Peyer's patch (tissue), 4 donors: ENCODE results near the gene CREB3L1. TPM values are rescaled to one million over a fixed set of nuclear protein-coding genes. Genes with fewer than 3 reads are reported as not detected.

ENCODE experiments used
- DNase-seq, 3 donors: peaks; one replicate each; pipeline ENCODE4 v3.0.0-alpha.2; 2017 to 2019
- H3K27ac ChIP-seq, 4 donors: fragments of 200-600 bp; sonication (generic); one replicate each; pipeline ENCODE4 v1.5.1; 2016 to 2019
- H3K27me3 ChIP-seq, 2 donors: fragments of 200-600 bp; sonication (generic); one replicate each; pipeline ENCODE4 v1.5.1; 2019
- H3K36me3 ChIP-seq, 3 donors: fragments of 200-600 bp; sonication (generic); one replicate each; pipeline ENCODE4 v1.5.1; 2016 to 2019
- H3K4me1 ChIP-seq, 4 donors: fragments of 200-600 bp; sonication (generic); one replicate each; pipeline ENCODE4 v1.5.1; 2016 to 2019
- H3K4me3 ChIP-seq, 4 donors: fragments of 200-600 bp; sonication (generic); 1 replicate in 3 of 4; 2 replicates in 1 of 4; pipeline ENCODE4 v1.5.1; 2016 to 2019; ENCODE audit warnings: mild to moderate bottlenecking in 1 of 4
- H3K9me3 ChIP-seq, 4 donors: fragments of 200-600 bp; sonication (generic); one replicate each; pipeline ENCODE4 v1.5.1; 2016 to 2019; ENCODE audit warnings: mild to moderate bottlenecking in 1 of 4
- POLR2A ChIP-seq, 2 donors: fragments of 450-650 bp; IDR thresholded peaks; one replicate each; pipeline ENCODE4 v1.5.1; 2017; ENCODE audit warnings: antibody characterized with exemption in 2 of 2, mild to moderate bottlenecking in 2 of 2, moderate library complexity in 2 of 2
- total RNA-seq, 4 donors: library from RNA; depleted of rRNA; stranded (reverse); fragments of >200 nt; gene quantifications; one replicate each; pipeline ENCODE4 v1.1.0, GENCODE V29; 2016
- TF ChIP-seq, protein P1 (sequence below), 6 experiments: fragments of 450-650 bp in 4 of 6; fragments of 200-600 bp in 2 of 6; sonication (generic) in 1 of 6; IDR thresholded peaks; one replicate each; pipeline ENCODE4 v1.5.1; 2017 to 2019; ENCODE audit warnings: antibody characterized with exemption in 6 of 6, mild to moderate bottlenecking in 3 of 6, moderate library complexity in 1 of 6

The CREB3L1 gene
- total RNA-seq, 4 donors from 2014 or later: 13.2 to 50.6 (median 30.3) TPM

DNA sequence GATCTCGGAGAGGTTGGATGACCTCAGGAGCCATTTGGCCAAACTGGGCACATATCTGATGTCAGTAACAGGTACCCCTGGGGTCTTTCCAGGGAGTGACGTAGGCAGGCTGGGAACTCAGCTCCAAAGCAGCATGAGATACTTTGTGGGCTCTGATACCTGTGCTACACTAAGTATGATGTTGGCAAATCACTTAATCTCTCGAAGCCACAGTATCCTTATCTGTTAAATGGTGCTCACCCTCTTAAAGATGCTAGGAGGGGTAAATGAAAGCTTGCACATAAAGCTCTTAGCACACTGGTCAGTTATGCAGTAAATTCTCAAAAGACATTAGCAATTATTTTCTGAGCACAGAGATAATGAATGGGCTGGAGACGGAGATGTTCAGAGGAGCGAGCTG is 52.7 kb downstream of the CREB3L1 start:
- Histone ChIP-seq H3K9me3 (no peaks in the 10 kb centered on the region), H3K4me1 (peaks cover 4 to 16% (median 11%) of the 10 kb centered on the region in 4 donors), H3K4me3 (no peak overlapping the region), H3K36me3 (no peaks in the 10 kb centered on the region), H3K27ac (no peak overlapping the region), H3K27me3 (peaks cover 0 to 19% of the 10 kb centered on the region in 2 donors)
- TF ChIP-seq, protein P1, sequence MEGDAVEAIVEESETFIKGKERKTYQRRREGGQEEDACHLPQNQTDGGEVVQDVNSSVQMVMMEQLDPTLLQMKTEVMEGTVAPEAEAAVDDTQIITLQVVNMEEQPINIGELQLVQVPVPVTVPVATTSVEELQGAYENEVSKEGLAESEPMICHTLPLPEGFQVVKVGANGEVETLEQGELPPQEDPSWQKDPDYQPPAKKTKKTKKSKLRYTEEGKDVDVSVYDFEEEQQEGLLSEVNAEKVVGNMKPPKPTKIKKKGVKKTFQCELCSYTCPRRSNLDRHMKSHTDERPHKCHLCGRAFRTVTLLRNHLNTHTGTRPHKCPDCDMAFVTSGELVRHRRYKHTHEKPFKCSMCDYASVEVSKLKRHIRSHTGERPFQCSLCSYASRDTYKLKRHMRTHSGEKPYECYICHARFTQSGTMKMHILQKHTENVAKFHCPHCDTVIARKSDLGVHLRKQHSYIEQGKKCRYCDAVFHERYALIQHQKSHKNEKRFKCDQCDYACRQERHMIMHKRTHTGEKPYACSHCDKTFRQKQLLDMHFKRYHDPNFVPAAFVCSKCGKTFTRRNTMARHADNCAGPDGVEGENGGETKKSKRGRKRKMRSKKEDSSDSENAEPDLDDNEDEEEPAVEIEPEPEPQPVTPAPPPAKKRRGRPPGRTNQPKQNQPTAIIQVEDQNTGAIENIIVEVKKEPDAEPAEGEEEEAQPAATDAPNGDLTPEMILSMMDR (IDR thresholded peaks at IDR 0.05): no peak
- TF ChIP-seq POLR2A (IDR thresholded peaks at IDR 0.05): no peak
- DNase-seq: no peak

DNA sequence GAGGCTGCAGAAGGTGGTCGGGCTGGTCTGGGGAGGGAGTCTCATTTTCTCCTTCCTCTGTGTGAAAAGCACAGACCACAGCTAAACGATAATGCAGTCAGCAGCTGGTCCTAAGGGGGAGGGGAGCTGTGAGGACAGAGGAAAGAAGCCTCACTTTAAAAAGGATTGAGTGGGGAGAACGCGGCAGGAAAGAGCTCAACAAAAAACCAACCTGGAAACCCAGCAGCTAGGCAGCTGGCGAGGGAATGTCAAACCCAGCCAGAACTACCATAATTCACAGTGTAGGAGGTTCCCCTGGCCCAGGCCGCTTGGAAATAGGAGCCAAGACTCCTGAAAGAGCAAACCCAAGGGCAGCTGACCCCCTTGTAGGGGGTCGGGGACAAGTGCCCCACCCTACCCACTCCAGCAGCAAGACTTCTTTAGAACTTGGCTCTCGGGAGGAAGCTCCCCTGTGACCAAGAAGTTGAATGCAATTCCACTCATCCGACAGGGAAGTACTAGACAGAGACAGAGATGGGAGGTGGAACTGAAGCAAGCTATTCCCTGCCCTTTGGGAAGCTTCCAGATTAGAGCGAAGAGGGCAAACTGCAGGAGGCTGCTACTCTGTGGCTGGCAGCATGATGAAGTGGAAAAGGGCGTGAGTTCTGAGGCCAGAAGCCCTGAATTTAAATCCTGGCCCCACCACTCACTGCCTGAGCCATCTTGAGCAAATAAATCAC is 53.3 kb downstream of the CREB3L1 start:
- no peak for DNase-seq
- peaks cover 0 to 19% of the 10 kb centered on the region in 2 donors for H3K27me3 ChIP-seq

DNA sequence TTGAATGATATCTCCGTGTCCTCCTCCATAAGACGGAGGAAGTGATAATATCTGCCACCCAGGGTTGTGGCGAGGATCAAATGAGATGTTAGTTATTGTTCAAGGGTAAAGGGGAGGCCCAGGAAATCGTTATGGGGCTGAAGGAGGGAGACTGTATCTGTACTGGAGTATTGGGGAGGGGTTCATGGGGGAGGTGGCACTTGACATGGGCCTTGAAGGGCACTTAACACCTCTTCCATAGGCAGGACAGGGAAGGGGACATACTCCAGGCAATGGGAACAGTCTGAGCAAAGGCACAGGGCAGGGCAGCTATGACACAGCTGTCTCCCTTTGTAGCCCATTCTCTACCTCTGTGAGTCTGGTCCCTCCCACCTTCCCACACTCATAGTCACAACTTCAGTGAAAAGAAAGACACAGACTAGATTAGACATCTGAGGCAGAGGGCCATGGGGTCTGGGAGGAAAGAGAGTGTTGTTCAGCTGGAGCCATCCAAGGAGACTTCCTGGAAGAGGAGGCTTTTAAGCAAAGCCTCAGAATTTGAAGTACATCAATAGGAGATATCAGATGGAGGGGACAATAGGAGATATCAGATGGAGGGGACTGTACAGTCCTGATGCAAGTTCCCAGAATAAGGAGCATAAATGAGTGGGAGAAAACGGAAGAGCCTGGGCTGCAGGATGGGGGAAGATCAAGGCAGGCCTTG is 54.0 kb downstream of the CREB3L1 start:
- Histone ChIP-seq H3K27ac (peak overlapping the region in 1 of 4 donors; percentile 31), H3K27me3 (peaks cover 0 to 19% of the 10 kb centered on the region in 2 donors), H3K36me3 (no peaks in the 10 kb centered on the region), H3K4me3 (no peak overlapping the region), H3K9me3 (no peaks in the 10 kb centered on the region), H3K4me1 (peaks cover 4 to 16% (median 11%) of the 10 kb centered on the region in 4 donors)
- peak in 1 of 3 donors; percentile 25 for DNase-seq
- TF ChIP-seq POLR2A (IDR thresholded peaks at IDR 0.05): no peak
- TF ChIP-seq, protein P1 (IDR thresholded peaks at IDR 0.05): no peak

More for the DNA sequence above, 53.3 kb downstream of the CREB3L1 start:
- no peaks in the 10 kb centered on the region for H3K36me3 ChIP-seq
- H3K4me1 ChIP-seq: peaks cover 4 to 16% (median 11%) of the 10 kb centered on the region in 4 donors
- no peak for TF ChIP-seq POLR2A (IDR thresholded peaks at IDR 0.05)
- TF ChIP-seq, protein P1 (IDR thresholded peaks at IDR 0.05): no peak
- H3K9me3 ChIP-seq: no peaks in the 10 kb centered on the region
- no peak overlapping the region for H3K4me3 ChIP-seq
- no peak overlapping the region for H3K27ac ChIP-seq

DNA sequence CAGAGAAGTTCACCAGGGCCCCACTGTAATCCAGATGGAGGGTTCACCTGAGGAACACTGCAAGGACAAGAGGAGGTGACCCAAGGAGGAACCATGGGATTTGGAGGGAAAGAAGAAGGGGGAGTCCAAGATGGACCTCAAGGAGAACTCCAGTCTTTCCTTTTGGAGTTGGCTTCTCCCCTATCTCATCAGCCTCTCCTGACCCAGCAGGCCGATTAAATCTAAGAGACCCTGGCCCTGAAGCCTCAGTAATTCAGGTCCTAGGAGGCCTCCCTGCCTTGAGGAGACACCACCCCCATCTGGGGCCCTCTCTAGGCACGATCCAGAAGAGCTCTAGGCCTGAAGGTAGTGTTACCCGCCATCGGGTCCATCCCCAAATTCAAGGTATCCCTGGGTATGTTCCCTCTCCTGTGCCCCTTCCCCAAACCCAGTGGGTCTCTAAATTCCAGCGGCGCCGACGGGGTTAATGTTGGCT is 54.7 kb downstream of the CREB3L1 start:
- H3K27ac ChIP-seq: peak overlapping the region in 1 of 4 donors; percentile 49
- no peaks in the 10 kb centered on the region for H3K36me3 ChIP-seq
- H3K4me3 ChIP-seq: peak overlapping the region in 3 of 4 donors; percentile 27 to 56 (median 51)
- no peak for TF ChIP-seq POLR2A (IDR thresholded peaks at IDR 0.05)
- TF ChIP-seq, protein P1 (IDR thresholded peaks at IDR 0.05): no peak
- DNase-seq: no peak
- H3K27me3 ChIP-seq: peaks cover 0 to 19% of the 10 kb centered on the region in 2 donors
- H3K4me1 ChIP-seq: peaks cover 4 to 16% (median 11%) of the 10 kb centered on the region in 4 donors
- no peaks in the 10 kb centered on the region for H3K9me3 ChIP-seq

DNA sequence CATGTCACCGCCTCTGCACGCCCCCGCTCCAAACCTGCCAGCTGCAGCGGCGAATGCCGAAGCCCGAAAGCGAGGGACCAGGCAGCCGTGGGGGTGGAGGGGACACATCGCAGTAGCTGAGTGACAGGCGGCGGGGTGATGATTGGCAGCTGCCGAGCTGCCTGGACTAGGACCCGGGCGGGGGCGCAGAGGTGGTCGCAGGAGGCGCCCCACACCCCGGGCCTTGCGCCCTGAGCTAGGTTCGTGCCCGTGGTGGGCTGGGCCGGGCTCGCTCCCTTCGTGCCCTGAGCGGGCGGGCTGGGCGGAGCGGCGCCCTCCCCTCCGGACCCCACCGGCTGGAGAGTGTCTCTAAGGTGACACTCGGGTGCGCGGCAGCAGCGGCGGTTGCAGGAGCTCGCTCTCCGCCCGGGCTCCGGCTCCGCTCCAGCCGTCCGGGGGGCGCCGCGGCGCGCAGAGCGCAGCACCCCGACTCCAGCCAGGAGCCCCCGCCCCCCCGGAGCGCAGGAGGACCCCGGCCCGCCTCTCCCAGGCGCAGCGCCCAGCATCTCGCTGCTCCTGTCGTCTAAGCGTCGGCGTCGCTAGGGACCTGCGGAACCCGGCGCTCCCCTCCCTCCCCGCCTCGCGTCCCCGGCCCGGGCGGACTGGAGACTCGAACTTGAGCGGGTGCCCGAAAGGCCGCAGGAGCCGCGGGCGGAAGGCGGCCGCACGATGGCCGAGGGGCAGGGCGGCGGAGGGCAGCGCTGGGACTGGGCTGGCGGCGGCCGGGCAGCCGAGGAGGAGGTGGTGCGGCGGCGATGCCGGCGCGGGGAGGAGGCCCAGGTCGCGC is 55.3 kb downstream of the CREB3L1 start:
- Histone ChIP-seq H3K27ac (peak overlapping the region in 1 of 4 donors; percentile 49), H3K4me3 (peak overlapping the region; percentile 27 to 56 (median 52)), H3K9me3 (no peaks in the 10 kb centered on the region), H3K27me3 (peaks cover 0 to 19% of the 10 kb centered on the region in 2 donors), H3K4me1 (peaks cover 4 to 16% (median 11%) of the 10 kb centered on the region in 4 donors), H3K36me3 (no peaks in the 10 kb centered on the region)
- TF ChIP-seq, protein P1 (IDR thresholded peaks at IDR 0.05): no peak
- TF ChIP-seq POLR2A (IDR thresholded peaks at IDR 0.05): no peak
- DNase-seq: peak in 1 of 3 donors; percentile 18
